ENCODE results near the gene SLC30A9.

DNA sequence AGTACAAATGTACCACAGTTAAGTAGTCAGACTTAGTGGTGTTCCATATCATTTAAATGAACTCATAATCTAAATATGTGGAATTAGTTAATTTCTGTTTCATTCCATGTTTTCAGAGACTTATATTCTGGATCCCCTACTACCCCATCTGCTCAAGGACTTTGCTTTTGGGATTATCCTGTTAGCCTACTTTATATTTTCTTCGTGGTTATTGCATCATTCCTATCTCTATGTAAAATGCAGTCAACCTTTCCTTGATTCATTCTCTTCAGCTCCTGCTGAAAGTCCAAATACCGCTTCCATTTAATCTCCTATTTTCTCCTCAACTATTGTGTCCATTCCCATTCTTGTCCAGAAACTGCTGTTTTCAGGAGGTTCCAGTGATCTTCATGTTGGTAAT is 25.1 kb downstream of the SLC30A9 start:
- TF ChIP-seq NANOG (IDR thresholded peaks at IDR 0.05; ENCODE audit: borderline replicate concordance) (no peak), CTCF (conservative IDR thresholded peaks at IDR 0.05; ENCODE audit: low read depth in 2 of 2) (no peak), ZNF114 (CRISPR knock-in tag; IDR thresholded peaks at IDR 0.05) (no peak), CREB1 (CRISPR knock-in tag; IDR thresholded peaks at IDR 0.05; ENCODE audit: low read depth) (no peak), JUNB (IDR thresholded peaks at IDR 0.05; ENCODE audit: unreplicated experiment) (no peak)
- TF ChIP-seq, protein P1, sequence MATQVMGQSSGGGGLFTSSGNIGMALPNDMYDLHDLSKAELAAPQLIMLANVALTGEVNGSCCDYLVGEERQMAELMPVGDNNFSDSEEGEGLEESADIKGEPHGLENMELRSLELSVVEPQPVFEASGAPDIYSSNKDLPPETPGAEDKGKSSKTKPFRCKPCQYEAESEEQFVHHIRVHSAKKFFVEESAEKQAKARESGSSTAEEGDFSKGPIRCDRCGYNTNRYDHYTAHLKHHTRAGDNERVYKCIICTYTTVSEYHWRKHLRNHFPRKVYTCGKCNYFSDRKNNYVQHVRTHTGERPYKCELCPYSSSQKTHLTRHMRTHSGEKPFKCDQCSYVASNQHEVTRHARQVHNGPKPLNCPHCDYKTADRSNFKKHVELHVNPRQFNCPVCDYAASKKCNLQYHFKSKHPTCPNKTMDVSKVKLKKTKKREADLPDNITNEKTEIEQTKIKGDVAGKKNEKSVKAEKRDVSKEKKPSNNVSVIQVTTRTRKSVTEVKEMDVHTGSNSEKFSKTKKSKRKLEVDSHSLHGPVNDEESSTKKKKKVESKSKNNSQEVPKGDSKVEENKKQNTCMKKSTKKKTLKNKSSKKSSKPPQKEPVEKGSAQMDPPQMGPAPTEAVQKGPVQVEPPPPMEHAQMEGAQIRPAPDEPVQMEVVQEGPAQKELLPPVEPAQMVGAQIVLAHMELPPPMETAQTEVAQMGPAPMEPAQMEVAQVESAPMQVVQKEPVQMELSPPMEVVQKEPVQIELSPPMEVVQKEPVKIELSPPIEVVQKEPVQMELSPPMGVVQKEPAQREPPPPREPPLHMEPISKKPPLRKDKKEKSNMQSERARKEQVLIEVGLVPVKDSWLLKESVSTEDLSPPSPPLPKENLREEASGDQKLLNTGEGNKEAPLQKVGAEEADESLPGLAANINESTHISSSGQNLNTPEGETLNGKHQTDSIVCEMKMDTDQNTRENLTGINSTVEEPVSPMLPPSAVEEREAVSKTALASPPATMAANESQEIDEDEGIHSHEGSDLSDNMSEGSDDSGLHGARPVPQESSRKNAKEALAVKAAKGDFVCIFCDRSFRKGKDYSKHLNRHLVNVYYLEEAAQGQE (IDR thresholded peaks at IDR 0.05; ENCODE audit: unreplicated experiment) = no peak

Data from GM23338 (cell line).